ENCODE data around the gene TRIM44.

The TRIM44 gene

GRCh38 chr11:35735903-35736302 lies 73.3 kb downstream of the TRIM44 start:
- H3K4me3 ChIP-seq (ENCODE audit: low read length, poor library complexity, severe bottlenecking) = no peak overlapping the region
- H3K36me3 ChIP-seq (ENCODE audit: insufficient read depth, low read length) = peaks cover 66% of the 10 kb centered on the region
- peaks cover 12% of the 10 kb centered on the region for H3K4me1 ChIP-seq (ENCODE audit: insufficient read depth, low read length, poor library complexity, severe bottlenecking)
- H3K4me2 ChIP-seq (ENCODE audit: low read depth, low read length, poor library complexity, severe bottlenecking) = no peak overlapping the region
- H3K79me2 ChIP-seq (ENCODE audit: insufficient read depth, low read length) = no peaks in the 10 kb centered on the region
- H3K9ac ChIP-seq (ENCODE audit: low read depth, low read length, poor library complexity, severe bottlenecking) = no peak overlapping the region
- TF ChIP-seq EZH2phosphoT487 (IDR thresholded peaks at IDR 0.05; ENCODE audit: borderline replicate concordance) = no peak
- no peak for TF ChIP-seq CTCF (conservative IDR thresholded peaks at IDR 0.05; ENCODE audit: low read length)
- no peaks in the 10 kb centered on the region for H3K9me3 ChIP-seq (ENCODE audit: insufficient read depth, low read depth, low read length)
- H4K20me1 ChIP-seq (ENCODE audit: insufficient read depth, low read length, poor library complexity, severe bottlenecking) = no peaks in the 10 kb centered on the region
- H3F3A ChIP-seq (ENCODE audit: low read depth) = no peaks in the 10 kb centered on the region
- no peaks in the 10 kb centered on the region for H3K9me2 ChIP-seq (replicated peaks; ENCODE audit: low read depth, low read length)
- H2AFZ ChIP-seq (ENCODE audit: low read length) = no peak overlapping the region
- no peaks in the 10 kb centered on the region for H3K27me3 ChIP-seq (ENCODE audit: insufficient read depth, low read length, poor library complexity, severe bottlenecking)

- TF ChIP-seq EZH2phosphoT487 (IDR thresholded peaks at IDR 0.05; ENCODE audit: borderline replicate concordance) = no peak
- TF ChIP-seq CTCF (conservative IDR thresholded peaks at IDR 0.05; ENCODE audit: low read length) = no peak
- Histone ChIP-seq H3K79me2 (ENCODE audit: insufficient read depth, low read length) (no peaks in the 10 kb centered on the region), H3K9me2 (replicated peaks; ENCODE audit: low read depth, low read length) (no peaks in the 10 kb centered on the region), H3F3A (ENCODE audit: low read depth) (no peaks in the 10 kb centered on the region), H4K20me1 (ENCODE audit: insufficient read depth, low read length, poor library complexity, severe bottlenecking) (no peaks in the 10 kb centered on the region), H3K9me3 (ENCODE audit: insufficient read depth, low read depth, low read length) (no peaks in the 10 kb centered on the region), H3K9ac (ENCODE audit: low read depth, low read length, poor library complexity, severe bottlenecking) (no peak overlapping the region), H3K36me3 (ENCODE audit: insufficient read depth, low read length) (peaks cover 64% of the 10 kb centered on the region; the same call in 1 of the 2 replicates), H3K4me3 (ENCODE audit: low read length, poor library complexity, severe bottlenecking) (no peak overlapping the region), H3K27me3 (ENCODE audit: insufficient read depth, low read length, poor library complexity, severe bottlenecking) (no peaks in the 10 kb centered on the region), H3K4me1 (ENCODE audit: insufficient read depth, low read length, poor library complexity, severe bottlenecking) (peaks cover 12% of the 10 kb centered on the region), H3K4me2 (ENCODE audit: low read depth, low read length, poor library complexity, severe bottlenecking) (no peak overlapping the region), H2AFZ (ENCODE audit: low read length) (no peak overlapping the region)
Observed at GRCh38 chr11:35736952-35737351, 74.4 kb downstream of the TRIM44 start.

GRCh38 chr11:35740061-35740799 lies 77.7 kb downstream of the TRIM44 start:
- Histone ChIP-seq H2AFZ (ENCODE audit: low read length) (no peak overlapping the region), H3K9ac (ENCODE audit: low read depth, low read length, poor library complexity, severe bottlenecking) (no peak overlapping the region), H3K4me3 (ENCODE audit: low read length, poor library complexity, severe bottlenecking) (no peak overlapping the region), H3K4me2 (ENCODE audit: low read depth, low read length, poor library complexity, severe bottlenecking) (no peak overlapping the region), H3K36me3 (ENCODE audit: insufficient read depth, low read length) (peaks cover 57% of the 10 kb centered on the region; the same call in 1 of the 2 replicates), H3K79me2 (ENCODE audit: insufficient read depth, low read length) (no peaks in the 10 kb centered on the region), H3K9me3 (ENCODE audit: insufficient read depth, low read depth, low read length) (no peaks in the 10 kb centered on the region), H3K4me1 (ENCODE audit: insufficient read depth, low read length, poor library complexity, severe bottlenecking) (peaks cover 11% of the 10 kb centered on the region), H3K27me3 (ENCODE audit: insufficient read depth, low read length, poor library complexity, severe bottlenecking) (no peaks in the 10 kb centered on the region), H4K20me1 (ENCODE audit: insufficient read depth, low read length, poor library complexity, severe bottlenecking) (no peaks in the 10 kb centered on the region), H3F3A (ENCODE audit: low read depth) (no peaks in the 10 kb centered on the region), H3K9me2 (replicated peaks; ENCODE audit: low read depth, low read length) (no peaks in the 10 kb centered on the region)
- TF ChIP-seq EZH2phosphoT487 (IDR thresholded peaks at IDR 0.05; ENCODE audit: borderline replicate concordance) (no peak), CTCF (conservative IDR thresholded peaks at IDR 0.05; ENCODE audit: low read length) (no peak)

All from Loucy (cell line).